Adrenal gland (tissue), 5 donors: ENCODE measurements around the gene S100A2.

Experiments used
- CTCF ChIP-seq, 6 experiments: fragments of 450-650 bp in 4 of 6; fragments of 200-600 bp in 2 of 6; sonication (generic) in 1 of 6; IDR thresholded peaks; 1 replicate in 5 of 6; 2 replicates in 1 of 6; pipeline versions ENCODE4 v1.5.1 to v1.8.0; 2016 to 2021; ENCODE audit warnings: antibody characterized with exemption in 6 of 6, mild to moderate bottlenecking in 2 of 6, moderate library complexity in 1 of 6
- POLR2A ChIP-seq, 2 donors: fragments of 450-650 bp; IDR thresholded peaks; one replicate each; pipeline ENCODE4 v1.6.1; 2017; ENCODE audit warnings: antibody characterized with exemption in 2 of 2, mild to moderate bottlenecking in 2 of 2, moderate library complexity in 1 of 2
- donor health status: DM: no; HTN: no; CAD: no.

GRCh38 chr1:153549741-153550397, 15.8 kb downstream of the S100A2 start:
- TF ChIP-seq CTCF (IDR thresholded peaks at IDR 0.05) (no peak), POLR2A (IDR thresholded peaks at IDR 0.05) (no peak)
